Activated CD8-positive, alpha-beta memory T cell treated with anti-CD3 and anti-CD28 coated beads, Interleukin-2, amount 50 U/mL, for 24 hours (primary cell): ENCODE results near the gene DDHD1.
"Not testable (repeated sequence)": the region's sequence is repeated elsewhere in the genome, so short reads cannot be mapped to it uniquely, and the experiment has no call there.

Source experiments
- DNase-seq: peaks from one replicate; pipeline ENCODE4 v3.0.0-alpha.2; 2020; ENCODE audit errors: extremely low read depth

Gene DDHD1

GRCh38 chr14:53152887-53153701 lies at the start of gene DDHD1:
TSS of gene DDHD1 (minus strand) at chr14:53153323. CDS start at chr14:53153098, 225 bp downstream.
- peak; percentile 47 for DNase-seq

GRCh38 chr14:53195949-53196348 lies 42.8 kb upstream of the DDHD1 start:
- DNase-seq: no peak

DNA sequence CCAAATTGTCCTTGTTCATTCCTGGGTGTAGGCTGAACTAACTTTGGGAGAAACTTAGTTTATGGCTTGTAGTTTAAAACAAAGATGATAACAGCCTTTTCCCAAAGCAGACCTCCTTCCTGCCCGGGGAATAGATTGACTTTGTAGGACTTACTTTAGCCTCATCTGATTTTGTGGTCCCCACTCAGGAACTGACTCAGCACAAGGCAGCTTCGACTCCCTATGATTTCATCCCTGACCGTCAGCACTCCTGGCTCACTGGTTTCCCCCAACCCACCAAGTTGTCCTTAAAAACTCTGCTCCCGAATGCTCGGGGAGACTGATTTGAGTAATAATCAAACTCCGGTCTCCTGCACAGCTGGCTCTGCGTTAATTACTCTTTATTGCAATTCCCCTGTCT lies 40.1 kb upstream of the DDHD1 start:
- DNase-seq: no peak

DNA sequence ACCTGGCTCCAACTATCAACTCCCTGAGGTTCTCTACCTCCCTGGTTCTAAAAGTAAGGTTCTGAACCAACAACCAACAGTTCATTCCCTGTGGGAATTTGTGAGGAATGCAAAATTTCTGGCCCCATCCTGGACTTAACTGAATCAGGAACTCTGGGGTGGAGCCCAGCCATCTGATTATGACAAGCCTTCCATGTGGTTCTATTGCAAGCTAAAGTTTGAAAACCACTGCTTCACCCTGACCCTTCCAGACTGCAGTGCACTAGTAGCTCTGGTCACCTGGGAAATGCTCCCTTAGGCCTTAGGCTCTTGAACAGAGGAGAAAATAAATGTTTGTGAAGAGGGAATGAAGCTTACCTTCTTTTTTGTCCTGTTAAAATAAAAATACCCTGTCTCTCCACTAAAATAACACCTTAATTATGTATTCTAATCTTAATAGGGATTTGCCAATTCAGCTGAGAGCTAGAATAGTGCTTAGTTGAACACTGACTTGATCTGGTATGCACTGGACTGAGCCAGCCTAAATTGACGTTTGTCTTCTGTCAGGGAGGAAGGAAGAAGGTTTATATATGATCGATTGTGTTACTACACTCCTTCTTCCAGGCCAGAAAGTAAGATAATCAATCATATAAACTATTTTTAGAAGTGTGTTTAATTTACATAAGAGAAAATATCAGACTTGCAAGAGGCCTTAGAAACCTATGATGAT lies 39.1 kb upstream of the DDHD1 start:
- DNase-seq: no peak

DNA sequence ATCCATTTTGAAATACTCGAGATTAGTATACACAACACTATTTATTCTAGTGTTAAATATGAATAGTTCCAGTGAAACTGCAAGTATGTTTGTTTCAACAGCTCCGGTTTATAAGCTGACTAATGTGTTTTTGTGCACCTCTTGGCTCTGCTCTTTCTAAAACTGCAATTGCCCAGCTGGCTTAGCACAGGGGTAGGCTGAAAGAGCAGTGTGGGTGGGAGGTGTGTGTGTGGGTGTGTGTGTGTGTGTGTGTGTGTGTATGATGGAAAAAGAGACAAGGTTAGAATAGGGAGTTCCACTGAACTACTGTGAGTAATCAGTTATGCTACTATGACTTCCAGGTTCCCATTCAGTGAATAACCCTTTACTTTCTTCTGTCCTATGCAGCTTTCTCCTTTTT lies 37.8 kb upstream of the DDHD1 start:
- peak; percentile 41 for DNase-seq

DNA sequence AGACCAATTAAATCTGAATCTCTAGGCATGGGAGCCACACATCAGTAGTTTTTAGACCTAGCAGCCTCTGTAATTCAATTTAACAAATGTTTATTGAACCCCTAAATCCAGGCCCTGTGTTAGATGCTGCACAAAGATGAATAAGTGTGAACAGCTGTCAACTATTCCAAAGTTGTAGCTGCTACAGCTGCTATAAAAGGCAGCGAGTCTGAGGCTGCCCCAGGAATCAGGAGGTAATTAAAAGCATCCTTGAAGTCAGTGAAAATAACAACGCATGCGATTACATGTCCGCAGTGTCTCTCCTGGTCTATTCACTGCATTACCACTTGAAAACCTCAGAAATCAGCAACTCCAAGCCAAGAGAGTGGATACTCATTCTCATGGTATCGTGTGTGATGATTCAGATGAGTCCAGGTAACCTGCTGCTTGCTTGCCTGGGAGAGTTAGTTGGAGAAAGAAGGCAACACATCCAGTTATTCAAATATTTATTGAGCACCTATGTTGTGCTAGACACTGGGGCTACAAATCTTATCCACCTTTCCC lies 34.9 kb upstream of the DDHD1 start:
- DNase-seq: no peak

- no peak for DNase-seq
Observed at GRCh38 chr14:53186532-53186931, 33.4 kb upstream of the DDHD1 start.

DNA sequence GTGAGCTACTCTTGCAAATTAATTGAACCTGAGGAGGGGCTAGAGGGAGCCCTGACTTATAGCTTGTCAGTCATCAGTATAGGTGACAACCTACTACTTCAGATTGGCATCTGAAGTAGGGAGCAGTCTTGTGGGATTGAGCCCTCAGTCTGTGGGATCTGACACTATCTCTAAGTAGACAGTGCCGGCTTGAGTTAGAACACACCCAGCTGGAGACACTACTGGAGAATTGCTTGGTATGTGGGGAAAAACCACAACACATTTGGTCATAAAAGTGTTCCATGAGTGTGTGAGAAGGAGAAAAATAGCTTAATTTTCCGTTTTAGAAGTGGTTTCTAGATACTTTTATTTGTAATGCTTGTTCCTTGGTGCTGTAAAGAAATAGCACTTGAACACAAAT lies 30.5 kb upstream of the DDHD1 start:
- no peak for DNase-seq

DNA sequence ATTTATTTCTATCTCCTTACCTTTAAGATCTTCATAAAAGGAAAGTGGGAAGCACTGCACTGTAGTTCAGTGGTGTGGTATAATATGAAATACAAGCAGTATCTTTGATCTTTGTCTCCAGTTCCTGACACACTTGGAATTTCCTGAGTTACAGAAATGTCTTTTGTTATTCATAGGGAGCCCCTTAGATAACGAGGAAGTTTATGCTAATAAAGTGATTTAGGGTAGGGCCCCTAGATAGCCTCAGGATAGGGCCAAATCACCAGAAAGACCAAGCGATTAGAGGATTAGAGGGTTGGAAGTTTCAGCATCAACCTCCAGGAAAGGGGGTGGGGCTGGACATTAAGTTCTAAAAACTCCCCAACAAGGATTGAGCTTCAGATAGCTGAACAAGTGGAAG lies 29.9 kb upstream of the DDHD1 start:
- DNase-seq: no peak

- DNase-seq: not testable (repeated sequence)
Observed at GRCh38 chr14:53181463-53182081, 28.4 kb upstream of the DDHD1 start.

- DNase-seq: no peak
Observed at GRCh38 chr14:53180272-53181221, 27.4 kb upstream of the DDHD1 start.

DNA sequence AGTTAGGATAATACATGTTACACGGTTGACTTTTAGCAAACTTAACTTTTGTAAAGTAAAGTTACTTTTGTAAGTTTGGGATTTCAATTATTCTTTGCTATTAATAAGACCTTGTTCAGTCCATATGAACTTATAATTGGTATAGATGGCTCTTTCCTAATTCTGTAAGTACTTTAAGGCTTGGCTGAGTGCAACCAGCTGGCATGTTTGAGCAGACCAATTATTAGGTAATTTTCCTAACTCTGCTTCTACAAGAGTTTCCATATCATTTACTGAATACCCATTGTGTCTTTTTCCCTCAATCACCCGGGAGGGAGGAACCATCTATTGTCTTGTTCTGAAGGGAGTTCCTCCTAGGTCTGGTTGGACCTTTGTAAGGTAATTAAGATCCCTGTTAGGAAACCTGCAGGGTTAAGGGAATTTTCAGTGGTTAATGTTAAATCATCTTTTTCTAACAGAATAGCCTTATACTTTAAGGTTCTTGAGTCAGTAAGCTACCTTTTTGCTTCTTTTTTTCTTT lies 26.4 kb upstream of the DDHD1 start:
- DNase-seq: not testable (repeated sequence)

DNA sequence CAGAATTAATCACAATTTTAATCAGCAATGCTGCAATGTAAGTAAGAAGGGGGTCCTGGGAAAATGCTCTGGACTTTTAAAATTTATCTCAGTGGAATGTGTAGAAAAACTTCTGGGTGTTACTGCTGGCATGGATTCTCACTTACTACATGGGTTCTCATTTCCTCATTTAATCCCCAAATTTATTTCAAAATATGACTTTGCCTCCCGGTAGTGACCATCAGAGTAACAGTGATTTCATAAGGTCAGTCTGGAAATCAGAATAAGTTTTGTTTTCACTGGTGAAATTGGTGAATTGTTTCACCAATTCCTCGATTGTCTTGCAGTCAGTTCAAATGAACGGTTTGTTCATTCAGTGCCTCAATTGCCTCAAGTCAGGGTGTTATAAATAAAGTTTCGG lies 22.3 kb upstream of the DDHD1 start:
- DNase-seq: no peak

GRCh38 chr14:53174918-53175317 lies 21.8 kb upstream of the DDHD1 start:
- DNase-seq: no peak

GRCh38 chr14:53168786-53169185 lies 15.7 kb upstream of the DDHD1 start:
- no peak for DNase-seq

- no peak for DNase-seq
Observed at GRCh38 chr14:53167602-53168328, 14.6 kb upstream of the DDHD1 start.

- no peak for DNase-seq
Observed at GRCh38 chr14:53161758-53162435, 8.8 kb upstream of the DDHD1 start.

DNA sequence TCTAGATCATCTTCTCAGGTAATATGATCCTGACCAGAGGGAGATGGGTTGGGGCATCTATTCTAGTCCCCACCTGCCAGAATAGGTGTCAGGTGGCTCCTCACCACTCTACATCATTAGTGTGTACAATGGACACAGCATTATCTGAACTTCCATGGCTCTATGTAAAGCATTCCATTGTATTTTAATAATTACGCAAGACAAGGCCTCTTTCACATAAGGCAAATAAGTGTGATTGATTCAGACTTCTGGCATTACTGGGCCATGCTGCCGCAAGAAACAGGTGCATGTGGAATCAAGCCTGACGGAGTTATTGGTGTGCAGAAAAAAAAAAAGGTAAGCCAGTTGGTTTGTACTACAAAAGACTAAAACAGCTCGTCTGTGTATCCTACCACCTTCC lies 3.1 kb upstream of the DDHD1 start:
- no peak for DNase-seq

- no peak for DNase-seq
Observed at GRCh38 chr14:53153702-53154112, 584 bp upstream of the DDHD1 start.
